Glutamatergic neuron (in vitro differentiated cells): ENCODE measurements around the gene EXOSC2. TPM values are rescaled to one million over a fixed set of nuclear protein-coding genes. Genes with fewer than 3 reads are reported as not detected.
A peak's percentile ranks its signal among the peaks of the same experiment; 100 is the strongest.

ENCODE experiments used
- DNase-seq: peaks from one replicate; pipeline ENCODE4 v3.0.0; 2022
- H3K27ac Mint-ChIP-seq: one replicate; pipeline ENCODE4 v1.8.0; 2020; ENCODE audit warnings: mild to moderate bottlenecking, mixed read lengths, inconsistent platforms; ENCODE audit not compliant: unreplicated experiment
- H3K27me3 Mint-ChIP-seq: one replicate; pipeline ENCODE4 v1.8.0; 2020; ENCODE audit warnings: mild to moderate bottlenecking, moderate library complexity, mixed read lengths, inconsistent platforms; ENCODE audit not compliant: unreplicated experiment
- H3K36me3 Mint-ChIP-seq: one replicate; pipeline ENCODE4 v1.8.0; 2020; ENCODE audit warnings: mild to moderate bottlenecking, mixed read lengths, inconsistent platforms; ENCODE audit not compliant: unreplicated experiment
- H3K4me1 Mint-ChIP-seq: one replicate; pipeline ENCODE4 v1.8.0; 2020; ENCODE audit warnings: mild to moderate bottlenecking, low read depth, mixed read lengths, inconsistent platforms; ENCODE audit not compliant: unreplicated experiment
- H3K4me3 Mint-ChIP-seq: one replicate; pipeline ENCODE4 v1.8.0; 2020; ENCODE audit warnings: mild to moderate bottlenecking, mixed read lengths, inconsistent platforms; ENCODE audit not compliant: unreplicated experiment
- H3K9me3 Mint-ChIP-seq: one replicate; pipeline ENCODE4 v1.8.0; 2020; ENCODE audit warnings: mild to moderate bottlenecking, moderate library complexity, mixed read lengths, inconsistent platforms; ENCODE audit not compliant: unreplicated experiment
- CTCF ChIP-seq: fragments of 200-600 bp; sonication (generic); IDR thresholded peaks from one replicate; pipeline ENCODE4 v1.5.0; 2021; ENCODE audit not compliant: partially characterized antibody, unreplicated experiment
- total RNA-seq: library from RNA; stranded (reverse); fragmentation: NEBNext Ultra II Directional; extraction: Animal tissue kit (Norgen Biotek cat#: 25700); gene quantifications from one replicate; pipeline ENCODE4 v1.2.1, GENCODE V29; 2021; ENCODE audit not compliant: unreplicated experiment

EXOSC2 gene
- total RNA-seq, 1 donor from 2014 or later = 43.3 TPM

GRCh38 chr9:130688072-130688471 is 5.5 kb upstream of the EXOSC2 start:
- Mint-ChIP-seq H3K27ac (no peak overlapping the region), H3K36me3 (peaks cover 8% of the 10 kb centered on the region), H3K4me3 (no peak overlapping the region), H3K9me3 (peaks cover 7% of the 10 kb centered on the region), H3K27me3 (peaks cover 2% of the 10 kb centered on the region), H3K4me1 (peaks cover 8% of the 10 kb centered on the region)
- no peak for TF ChIP-seq CTCF
- DNase-seq = no peak

- no peak overlapping the region for H3K27ac Mint-ChIP-seq
- DNase-seq = no peak
- peaks cover 8% of the 10 kb centered on the region for H3K36me3 Mint-ChIP-seq
- peaks cover 8% of the 10 kb centered on the region for H3K27me3 Mint-ChIP-seq
- no peak for TF ChIP-seq CTCF
- H3K9me3 Mint-ChIP-seq = peaks cover 12% of the 10 kb centered on the region
- H3K4me1 Mint-ChIP-seq = peaks cover 15% of the 10 kb centered on the region
- no peak overlapping the region for H3K4me3 Mint-ChIP-seq
Observed at GRCh38 chr9:130689572-130689936, 4.0 kb upstream of the EXOSC2 start.

- Mint-ChIP-seq H3K4me1 (peaks cover 18% of the 10 kb centered on the region), H3K27ac (no peak overlapping the region), H3K9me3 (peaks cover 12% of the 10 kb centered on the region), H3K36me3 (peaks cover 2% of the 10 kb centered on the region), H3K4me3 (no peak overlapping the region), H3K27me3 (peaks cover 9% of the 10 kb centered on the region)
- no peak for DNase-seq
- no peak for TF ChIP-seq CTCF
Observed at GRCh38 chr9:130689937-130690700, 3.5 kb upstream of the EXOSC2 start.

- H3K4me3 Mint-ChIP-seq = peak overlapping the region; percentile 98
- TF ChIP-seq CTCF = peak; percentile 63
- no peaks in the 10 kb centered on the region for H3K36me3 Mint-ChIP-seq
- peak; percentile 94 for DNase-seq
- peaks cover 10% of the 10 kb centered on the region for H3K27me3 Mint-ChIP-seq
- H3K27ac Mint-ChIP-seq = peak overlapping the region; percentile 96
- H3K4me1 Mint-ChIP-seq = peaks cover 21% of the 10 kb centered on the region
- H3K9me3 Mint-ChIP-seq = peaks cover 18% of the 10 kb centered on the region
Observed at GRCh38 chr9:130692321-130692720, 1.3 kb upstream of the EXOSC2 start.

- no peak for TF ChIP-seq CTCF
- Mint-ChIP-seq H3K27ac (peak overlapping the region; percentile 96), H3K9me3 (peaks cover 15% of the 10 kb centered on the region), H3K27me3 (peaks cover 8% of the 10 kb centered on the region), H3K36me3 (no peaks in the 10 kb centered on the region), H3K4me3 (peak overlapping the region; percentile 98), H3K4me1 (peaks cover 21% of the 10 kb centered on the region)
- DNase-seq = no peak
Observed at GRCh38 chr9:130693101-130693425, 517 bp upstream of the EXOSC2 start.
